NCI-H526 treated with DMSO at 0.1 percent for 48 hours (cell line): Measurements from ENCODE around the gene PDE6H.

ENCODE experiments used
- DNase-seq: peaks from one replicate; lab custom pipeline; 2025; lab: John Stamatoyannopoulos, UW

PDE6H gene

DNA sequence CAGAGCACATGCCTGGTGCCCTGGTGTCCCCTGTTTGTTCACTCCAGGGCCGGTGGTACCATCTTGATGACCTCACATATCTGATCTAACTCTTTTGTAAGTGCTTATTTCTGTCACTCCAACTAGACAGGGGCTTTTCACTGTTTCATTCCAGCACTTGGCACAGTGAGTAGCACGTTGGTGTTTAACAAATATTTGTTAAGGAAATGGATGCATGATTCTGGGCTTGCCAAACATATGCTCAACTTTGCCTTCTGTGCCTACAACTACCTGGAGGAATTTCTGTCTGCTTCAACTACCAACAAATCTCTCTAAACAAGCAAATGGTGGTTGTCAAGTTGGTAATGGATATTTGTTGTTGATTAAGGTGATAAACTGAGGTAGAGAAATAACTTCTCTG is 31.6 kb downstream of the PDE6H start:
- DNase-seq: no peak

GRCh38 chr12:15005064-15005463 is 32.2 kb downstream of the PDE6H start:
- no peak for DNase-seq

DNA sequence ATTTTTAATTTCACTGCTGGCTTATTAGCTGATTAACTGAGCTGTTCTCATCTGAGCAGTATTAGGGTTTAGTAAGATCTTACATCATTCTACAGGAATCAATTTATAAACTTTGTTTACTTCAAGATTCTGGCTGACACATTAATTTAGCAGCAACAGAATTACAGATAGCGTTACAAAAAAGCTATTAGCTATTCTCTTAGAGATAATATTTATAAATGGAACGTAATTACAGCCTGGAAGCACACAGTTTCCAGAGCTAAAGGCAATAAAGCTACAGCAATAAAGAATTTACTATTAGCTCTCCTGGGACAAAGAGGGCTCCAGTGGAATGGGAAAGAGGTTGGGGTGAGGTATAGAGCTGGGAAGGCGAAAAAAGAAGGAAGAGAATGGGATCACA is 34.7 kb downstream of the PDE6H start:
- no peak for DNase-seq

- no peak for DNase-seq
Measured at GRCh38 chr12:15011162-15011561, 38.3 kb downstream of the PDE6H start.

- DNase-seq: no peak
Measured at GRCh38 chr12:15013634-15014179, 40.9 kb downstream of the PDE6H start.

- DNase-seq: no peak
Measured at GRCh38 chr12:15014708-15015107, 41.9 kb downstream of the PDE6H start.

DNA sequence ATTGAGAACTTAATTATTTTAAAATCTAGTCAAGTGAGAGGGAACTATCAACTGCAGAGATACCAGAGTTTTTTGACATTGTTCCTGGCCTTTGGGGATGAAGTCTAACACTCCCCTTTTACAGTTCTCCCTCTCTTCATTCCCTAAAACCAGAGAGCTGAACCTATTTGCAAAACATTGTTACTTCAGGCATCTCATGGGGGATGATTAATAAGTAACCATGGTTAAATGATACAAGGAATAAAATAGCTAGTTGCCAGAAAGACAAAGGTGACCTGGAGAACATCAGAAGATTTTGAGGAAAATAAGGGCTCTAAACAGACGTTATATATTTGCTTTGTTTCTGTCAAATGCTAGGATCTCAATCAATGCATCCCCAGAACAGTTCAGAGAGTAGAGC is 42.3 kb downstream of the PDE6H start:
- no peak for DNase-seq

DNA sequence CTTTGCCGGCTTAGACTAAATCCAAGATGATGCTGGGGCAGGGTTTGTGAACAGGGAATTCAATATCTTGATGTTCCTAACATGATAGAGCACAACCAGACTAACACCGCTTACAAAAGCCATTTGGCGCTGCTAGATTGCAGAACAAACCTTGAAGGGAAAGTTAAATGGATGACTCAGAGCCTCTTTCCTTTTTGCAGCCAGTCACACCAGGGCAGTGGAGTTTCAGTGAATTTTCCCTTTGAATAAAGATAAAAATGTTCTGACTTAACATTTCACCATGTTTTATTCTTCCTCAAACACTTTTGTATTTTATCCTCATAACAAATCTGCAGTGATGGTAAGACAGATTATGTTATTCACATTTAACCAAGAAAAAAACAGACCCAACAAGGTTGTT is 47.3 kb downstream of the PDE6H start:
- DNase-seq: no peak
